Upper lobe of left lung (tissue), 6 donors: ENCODE measurements around the gene IPO9. TPM values are rescaled to one million over a fixed set of nuclear protein-coding genes. Genes with fewer than 3 reads are reported as not detected.
"Not testable (repeated sequence)": the region's sequence is repeated elsewhere in the genome, so short reads cannot be mapped to it uniquely, and the experiment has no call there.

Experiments
- ATAC-seq, 2 donors: fragments of 200-7000 bp; cut with Tn5 transposase; one replicate each; pipeline ENCODE4 v1.9.1; 2022; ENCODE audit warnings: mild to moderate bottlenecking in 2 of 2, moderate library complexity in 2 of 2; ENCODE audit not compliant: low FRiP score in 2 of 2
- DNase-seq, 2 donors: peaks; one replicate each; pipeline ENCODE4 v3.0.0-alpha.2; 2019 to 2020
- H3K27ac ChIP-seq, 4 donors: fragments of 200-600 bp; sonication (generic); one replicate each; pipeline ENCODE4 v1.5.1; 2016 to 2019
- H3K27me3 ChIP-seq, 4 donors: fragments of 200-600 bp; sonication (generic); one replicate each; pipeline ENCODE4 v1.5.1; 2017 to 2019
- H3K36me3 ChIP-seq, 4 donors: fragments of 200-600 bp; sonication (generic); one replicate each; pipeline ENCODE4 v1.5.1; 2016 to 2019
- H3K4me1 ChIP-seq, 4 donors: fragments of 200-600 bp; sonication (generic); one replicate each; pipeline ENCODE4 v1.5.1; 2018 to 2019
- H3K4me3 ChIP-seq, 4 donors: fragments of 200-600 bp; sonication (generic); one replicate each; pipeline ENCODE4 v1.5.1; 2017 to 2019; ENCODE audit warnings: mild to moderate bottlenecking in 2 of 4, moderate library complexity in 1 of 4
- H3K9me3 ChIP-seq, 4 donors: fragments of 200-600 bp; sonication (generic); one replicate each; pipeline ENCODE4 v1.5.1; 2018 to 2019
- CTCF ChIP-seq, 6 experiments: fragments of 450-650 bp in 4 of 6; fragments of 200-600 bp in 2 of 6; sonication (generic) in 2 of 6; IDR thresholded peaks; one replicate each; pipeline ENCODE4 v1.5.1; 2016 to 2019; ENCODE audit warnings: antibody characterized with exemption in 6 of 6
- EP300 ChIP-seq, 4 donors: sonication (generic); formaldehyde crosslinking; IDR thresholded peaks; one replicate each; pipeline ENCODE4 v1.5.1; 2017; ENCODE audit warnings: antibody characterized with exemption in 4 of 4, control low read depth in 2 of 4
- POLR2A ChIP-seq, 4 donors: fragments of 450-650 bp; IDR thresholded peaks; one replicate each; pipeline ENCODE4 v1.5.1; 2016 to 2017; ENCODE audit warnings: antibody characterized with exemption in 4 of 4, mild to moderate bottlenecking in 2 of 4
- POLR2AphosphoS5 ChIP-seq, 2 donors: sonication (generic); formaldehyde crosslinking; IDR thresholded peaks; one replicate each; pipeline ENCODE4 v1.5.1; 2017; ENCODE audit warnings: antibody characterized with exemption in 2 of 2
- WGBS, 2 donors: methylation state at CpG; one replicate each; pipeline ENCODE4 v1.1.5; 2017 to 2018; 5-methylcytosine and 5-hydroxymethylcytosine counted together
- total RNA-seq, 6 donors: library from RNA; depleted of rRNA in 4 of 6; stranded (reverse); fragments of >200 nt in 4 of 6; gene quantifications; one replicate each; pipeline versions ENCODE4 v1.1.0 to v1.2.1, GENCODE V29; 2016 to 2021
- donor health status: DM: no; HTN: no; CAD: no; lungs with moderate emphysema.
- donor health status: DM: no; HTN: yes; CAD: no; lungs with severe emphysema.

The IPO9 gene
- total RNA-seq, 6 donors from 2014 or later, result 22.8 to 46.7 (median 35.7) TPM

- Histone ChIP-seq H3K4me3 (no peak overlapping the region), H3K36me3 (peaks cover 0 to 5% (median 0%) of the 10 kb centered on the region in 4 donors), H3K27me3 (no peaks in the 10 kb centered on the region), H3K9me3 (no peaks in the 10 kb centered on the region), H3K27ac (no peak overlapping the region), H3K4me1 (peaks cover 25 to 41% (median 27%) of the 10 kb centered on the region in 4 donors)
- no peak for ATAC-seq
- TF ChIP-seq EP300 (IDR thresholded peaks at IDR 0.05) (no peak), POLR2A (IDR thresholded peaks at IDR 0.05) (no peak), CTCF (IDR thresholded peaks at IDR 0.05) (no peak), POLR2AphosphoS5 (IDR thresholded peaks at IDR 0.05) (no peak)
- 90 to 92% methylated on average over 4 of the region's 4 CpGs for WGBS, 2 donors
- no peak for DNase-seq
These were observed 2.4 kb downstream of the IPO9 start for GRCh38 chr1:201831371-201831770.

GRCh38 chr1:201834621-201835020 lies 5.7 kb downstream of the IPO9 start:
- H3K27me3 ChIP-seq, result no peaks in the 10 kb centered on the region
- H3K9me3 ChIP-seq, result no peaks in the 10 kb centered on the region
- WGBS, 2 donors, result 91 to 97% methylated on average over 5 of the region's 5 CpGs
- ATAC-seq, result no peak
- peaks cover 0 to 5% (median 0%) of the 10 kb centered on the region in 4 donors for H3K36me3 ChIP-seq
- TF ChIP-seq POLR2A (IDR thresholded peaks at IDR 0.05) (no peak), POLR2AphosphoS5 (IDR thresholded peaks at IDR 0.05) (no peak), EP300 (IDR thresholded peaks at IDR 0.05) (no peak), CTCF (IDR thresholded peaks at IDR 0.05) (no peak)
- no peak overlapping the region for H3K27ac ChIP-seq
- no peak for DNase-seq
- peaks cover 19 to 44% (median 22%) of the 10 kb centered on the region in 4 donors for H3K4me1 ChIP-seq
- no peak overlapping the region for H3K4me3 ChIP-seq

- DNase-seq (no peak), ATAC-seq (no peak)
- Histone ChIP-seq H3K27me3 (no peaks in the 10 kb centered on the region), H3K36me3 (peaks cover 0 to 5% (median 0%) of the 10 kb centered on the region in 4 donors), H3K9me3 (no peaks in the 10 kb centered on the region), H3K4me1 (peaks cover 0 to 21% (median 5%) of the 10 kb centered on the region in 4 donors), H3K4me3 (no peak overlapping the region), H3K27ac (peak overlapping the region in 1 of 4 donors; percentile 7)
- 68 to 74% methylated on average over 2 of the region's 2 CpGs for WGBS, 2 donors
- no peak for TF ChIP-seq EP300 (IDR thresholded peaks at IDR 0.05)
- no peak for TF ChIP-seq POLR2AphosphoS5 (IDR thresholded peaks at IDR 0.05)
- no peak for TF ChIP-seq POLR2A (IDR thresholded peaks at IDR 0.05)
- TF ChIP-seq CTCF (IDR thresholded peaks at IDR 0.05), result no peak
These were observed 9.4 kb downstream of the IPO9 start for GRCh38 chr1:201838381-201838780.

- WGBS, 2 donors, result 95 to 96% methylated on average over 8 to 10 of the region's 10 CpGs
- H3K4me1 ChIP-seq, result peaks cover 0 to 21% (median 5%) of the 10 kb centered on the region in 4 donors
- ATAC-seq, H3K9me3 ChIP-seq, H3K4me3 ChIP-seq, H3K36me3 ChIP-seq, H3K27me3 ChIP-seq, DNase-seq: not testable (repeated sequence)
- peak overlapping the region in 1 of 4 donors; percentile 7 for H3K27ac ChIP-seq
These were observed 10.1 kb downstream of the IPO9 start for GRCh38 chr1:201839089-201839488.

GRCh38 chr1:201840055-201840454 lies 11.1 kb downstream of the IPO9 start:
- Histone ChIP-seq H3K36me3 (peaks cover 0 to 2% (median 0%) of the 10 kb centered on the region in 4 donors), H3K27ac (no peak overlapping the region), H3K4me3 (no peak overlapping the region), H3K27me3 (no peaks in the 10 kb centered on the region), H3K4me1 (peaks cover 0 to 21% (median 5%) of the 10 kb centered on the region in 4 donors), H3K9me3 (no peaks in the 10 kb centered on the region)
- DNase-seq (no peak), ATAC-seq (no peak)
- WGBS, 2 donors, result 96 to 98% methylated on average over 4 of the region's 4 CpGs
- no peak for TF ChIP-seq EP300 (IDR thresholded peaks at IDR 0.05)
- TF ChIP-seq POLR2A (IDR thresholded peaks at IDR 0.05), result no peak
- TF ChIP-seq CTCF (IDR thresholded peaks at IDR 0.05), result no peak
- TF ChIP-seq POLR2AphosphoS5 (IDR thresholded peaks at IDR 0.05), result no peak
